Measurements from ENCODE around the gene NR2F6. TPM values are rescaled to one million over a fixed set of nuclear protein-coding genes. Genes with fewer than 3 reads are reported as not detected.

Gene NR2F6
- 1 to 10 TPM in 1 of 3 donors, under 1 TPM in 2; 0.67 to 1.4 (median 0.94) TPM for polyA plus RNA-seq

DNA sequence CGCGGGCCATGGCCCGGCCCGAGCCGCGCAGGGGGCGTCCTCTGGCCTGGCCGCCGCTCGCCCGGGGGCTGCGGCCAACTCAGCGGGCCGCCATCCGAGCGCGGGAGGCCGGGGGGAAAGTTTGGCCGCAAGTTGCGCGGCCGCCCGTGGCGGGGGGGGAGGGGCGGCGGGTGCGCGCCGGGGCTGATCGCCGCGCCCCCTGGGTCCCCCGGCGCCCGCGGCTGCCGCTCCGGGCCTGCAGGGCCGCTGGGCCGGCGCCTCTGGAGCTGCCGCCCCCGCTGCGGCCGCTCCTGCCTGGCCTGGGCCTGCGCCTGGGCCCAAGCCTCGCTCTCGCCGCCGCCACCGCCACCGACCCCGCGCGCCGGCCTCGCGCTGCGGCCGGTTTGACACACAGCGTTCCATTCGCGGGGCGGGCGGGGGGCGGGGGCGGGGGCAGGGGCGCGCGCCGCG, at the start of gene NR2F6:
NR2F6 (minus strand) TSS at position 385 of the 450 bp plus-strand sequence. CDS start 699 bp downstream, outside the sequence.
- Mint-ChIP-seq H3K36me3 (no peaks in the 10 kb centered on the region), H3K4me1 (peaks cover 0 to 10% of the 10 kb centered on the region in 2 donors)

DNA sequence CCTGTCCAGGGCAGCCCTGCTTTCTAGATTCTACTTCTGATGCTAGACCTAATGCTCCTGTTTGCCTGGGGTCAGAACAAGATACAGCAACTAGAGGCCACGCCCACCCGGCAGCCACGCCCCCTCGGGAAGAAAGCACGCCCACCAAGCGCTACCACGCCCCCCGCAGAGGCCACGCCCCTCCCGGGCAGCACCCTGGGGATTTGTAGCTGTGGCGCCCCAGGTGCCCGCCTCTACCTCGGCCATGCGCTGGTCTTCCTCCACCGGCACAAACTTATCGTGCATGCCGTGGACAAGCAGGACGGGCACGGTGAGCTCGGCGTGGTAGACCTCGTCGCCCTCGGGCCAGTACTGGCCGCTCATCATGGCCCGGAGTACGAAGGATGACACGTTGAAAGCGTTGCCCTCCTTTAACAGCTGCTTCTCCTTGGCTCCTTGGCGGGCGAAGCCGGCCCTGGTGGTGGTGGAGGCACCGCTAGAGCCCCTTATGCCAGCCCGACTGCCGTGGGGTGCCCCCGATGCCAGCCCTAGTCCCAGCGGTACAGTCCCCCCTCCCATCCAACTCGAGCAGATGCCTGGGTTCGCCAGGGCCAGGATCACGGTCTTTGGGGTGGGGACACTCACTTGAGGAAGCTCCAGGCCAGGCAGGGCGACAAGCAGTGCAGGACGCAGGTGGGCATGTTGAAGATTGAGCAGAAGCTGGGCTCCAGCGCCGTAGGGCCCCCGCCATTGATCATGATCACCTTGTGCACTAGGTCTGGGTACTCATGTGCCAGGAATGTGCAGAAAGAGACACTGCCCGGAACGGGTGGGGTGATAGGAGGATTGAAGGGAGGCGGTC, 48.6 kb upstream of the NR2F6 start:
- Mint-ChIP-seq H3K27me3 (ENCODE audit: low read depth in 3 of 3) (peaks cover 0 to 2% (median 1%) of the 10 kb centered on the region in 3 donors), H3K9me3 (peaks cover 0 to 2% (median 0%) of the 10 kb centered on the region in 6 donors), H3K27ac (no peak overlapping the region), H3K4me3 (no peak overlapping the region), H3K36me3 (peaks cover 0 to 4% (median 0%) of the 10 kb centered on the region in 3 donors), H3K4me1 (peaks cover 5 to 6% of the 10 kb centered on the region in 2 donors)
- peak; percentile 24 to 31 (median 29) for DNase-seq

More for the DNA sequence above, at the start of gene NR2F6:
- Mint-ChIP-seq H3K27ac (peak within 1 kb of the TSS in 4 of 6 donors; percentile 23 to 71 (median 56)), H3K9me3 (no peaks in the 10 kb centered on the region), H3K4me3 (peak within 1 kb of the TSS; percentile 82 to 90 (median 86)), H3K27me3 (ENCODE audit: low read depth in 3 of 3) (peaks cover 2 to 9% (median 5%) of the 10 kb centered on the region in 3 donors)
- DNase-seq = no peak

DNA sequence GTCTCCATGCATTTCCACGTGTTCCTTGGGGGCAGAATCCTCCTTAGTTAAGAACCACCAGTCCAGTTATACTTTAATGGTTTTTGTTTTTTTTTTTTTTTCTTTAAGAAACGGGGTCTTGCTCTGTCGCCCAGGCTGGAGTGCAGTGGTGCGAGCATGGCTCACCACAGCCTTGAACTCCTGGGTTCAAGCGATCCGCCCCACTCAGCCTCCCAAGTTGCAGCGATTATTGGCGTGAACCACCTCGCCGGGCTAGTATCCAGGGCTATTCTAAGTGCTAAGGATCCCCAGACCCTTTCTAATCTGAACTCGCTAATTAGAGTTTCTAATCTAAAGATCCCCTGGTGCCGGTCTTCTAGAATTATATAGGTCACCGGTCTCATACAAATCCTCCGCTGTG, 47.9 kb upstream of the NR2F6 start:
- H3K4me1 Mint-ChIP-seq = peaks cover 5 to 6% of the 10 kb centered on the region in 2 donors
- peaks cover 0 to 2% (median 0%) of the 10 kb centered on the region in 6 donors for H3K9me3 Mint-ChIP-seq
- H3K27me3 Mint-ChIP-seq (ENCODE audit: low read depth in 3 of 3) = peaks cover 0 to 2% (median 1%) of the 10 kb centered on the region in 3 donors
- H3K36me3 Mint-ChIP-seq = peaks cover 0 to 4% (median 0%) of the 10 kb centered on the region in 3 donors
- DNase-seq = no peak
- H3K27ac Mint-ChIP-seq = no peak overlapping the region
- H3K4me3 Mint-ChIP-seq = no peak overlapping the region

DNA sequence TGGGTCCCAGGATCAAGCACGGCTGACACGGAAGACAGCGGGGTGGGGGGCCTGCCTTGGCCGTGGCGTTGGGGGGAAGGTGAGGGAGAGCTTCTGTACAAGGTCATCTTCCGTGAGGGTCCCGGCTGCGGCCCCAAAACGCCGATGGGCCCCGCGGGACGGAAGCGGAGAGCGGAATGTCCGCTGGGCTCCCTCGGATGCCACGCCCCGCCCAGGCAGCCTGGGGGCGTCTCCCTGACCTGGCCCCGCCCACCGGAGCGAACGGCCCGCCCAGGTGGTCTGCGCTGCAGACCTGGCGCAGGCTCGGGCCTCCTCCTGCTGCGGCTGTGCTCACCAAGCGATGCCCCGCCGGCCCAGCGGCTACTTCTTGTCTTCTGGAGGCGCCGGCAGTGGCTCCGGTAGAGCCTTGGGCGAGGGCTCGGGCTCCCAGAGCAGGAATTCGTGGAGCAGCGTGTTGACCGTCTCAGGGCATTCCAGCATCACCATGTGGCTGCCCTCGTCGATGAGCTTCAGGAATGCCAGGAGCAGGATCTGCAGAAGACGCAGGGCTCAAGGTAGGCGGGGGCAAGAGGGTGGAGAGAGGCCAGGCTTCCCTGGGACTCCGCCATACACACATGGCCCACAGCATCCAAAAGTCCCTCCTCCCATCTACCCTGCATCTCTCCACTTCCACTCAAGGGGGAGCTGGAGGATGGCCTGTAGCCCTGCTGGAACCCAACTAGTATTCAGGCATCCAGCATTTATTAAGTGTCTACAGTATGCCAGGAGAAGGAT, 46.8 kb upstream of the NR2F6 start:
- peak; percentile 73 to 78 (median 76) for DNase-seq
- no peaks in the 10 kb centered on the region for H3K36me3 Mint-ChIP-seq
- peak overlapping the region; percentile 82 to 89 (median 84) for H3K4me3 Mint-ChIP-seq

GRCh38 chr19:17289489-17289888, 43.8 kb upstream of the NR2F6 start:
- H3K36me3 Mint-ChIP-seq = no peaks in the 10 kb centered on the region
- peaks cover 0 to 2% (median 0%) of the 10 kb centered on the region in 6 donors for H3K9me3 Mint-ChIP-seq
- no peak overlapping the region for H3K27ac Mint-ChIP-seq
- no peak overlapping the region for H3K4me3 Mint-ChIP-seq
- peaks cover 1 to 5% (median 3%) of the 10 kb centered on the region in 3 donors for H3K27me3 Mint-ChIP-seq (ENCODE audit: low read depth in 3 of 3)
- H3K4me1 Mint-ChIP-seq = peaks cover 5 to 6% of the 10 kb centered on the region in 2 donors
- DNase-seq = peak; percentile 37 to 39 (median 38)

More for the DNA sequence above, 46.8 kb upstream of the NR2F6 start:
- Mint-ChIP-seq H3K9me3 (peaks cover 0 to 2% (median 0%) of the 10 kb centered on the region in 6 donors), H3K4me1 (peaks cover 5 to 6% of the 10 kb centered on the region in 2 donors), H3K27me3 (ENCODE audit: low read depth in 3 of 3) (peaks cover 1 to 5% (median 3%) of the 10 kb centered on the region in 3 donors), H3K27ac (peak overlapping the region in 3 of 6 donors; percentile 44 to 67 (median 59))

DNA sequence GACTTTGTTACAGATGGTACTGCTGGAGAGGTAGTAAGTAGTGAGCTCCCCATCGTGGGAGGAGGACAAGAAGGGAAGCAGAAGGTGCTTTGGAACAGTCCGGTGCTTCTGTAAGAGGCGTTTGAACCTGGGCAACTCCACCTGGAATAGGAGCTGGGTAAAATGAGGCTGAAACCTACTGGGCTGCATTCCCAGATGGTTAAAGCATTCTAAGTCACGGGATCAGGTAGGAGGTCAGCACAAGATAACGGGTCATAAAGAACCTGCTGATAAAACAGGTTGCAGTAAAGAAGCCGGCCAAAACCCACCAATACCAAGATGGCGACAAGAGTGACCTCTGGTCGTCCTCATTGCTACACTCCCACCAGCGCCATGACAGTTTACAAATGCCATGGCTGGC, 41.0 kb upstream of the NR2F6 start:
- no peak overlapping the region for H3K27ac Mint-ChIP-seq
- no peak overlapping the region for H3K4me3 Mint-ChIP-seq

DNA sequence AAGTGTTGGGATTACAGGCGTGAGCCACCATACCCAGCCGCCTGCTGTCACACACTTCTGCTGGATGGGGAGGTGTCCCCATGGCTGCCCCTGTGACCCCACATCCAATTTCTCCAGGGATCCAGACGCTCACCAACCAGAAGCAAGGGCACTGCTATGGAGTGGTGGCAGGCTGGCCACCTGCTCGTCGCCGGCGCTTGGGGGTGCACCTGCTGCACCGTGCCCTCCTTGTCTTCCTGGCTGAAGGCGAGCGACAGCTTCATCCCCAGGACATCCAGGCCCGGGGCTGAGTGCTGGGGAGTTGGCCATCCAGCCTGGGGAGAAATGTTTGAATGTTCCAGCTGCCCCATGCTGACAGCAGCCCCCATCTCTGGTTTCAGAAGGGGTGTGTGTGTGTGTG, 40.5 kb upstream of the NR2F6 start:
- H3K36me3 Mint-ChIP-seq = no peaks in the 10 kb centered on the region
- no peak overlapping the region for H3K27ac Mint-ChIP-seq
- peaks cover 3 to 10% (median 5%) of the 10 kb centered on the region in 3 donors for H3K27me3 Mint-ChIP-seq (ENCODE audit: low read depth in 3 of 3)
- peaks cover 0 to 7% of the 10 kb centered on the region in 2 donors for H3K4me1 Mint-ChIP-seq
- DNase-seq = no peak
- no peak overlapping the region for H3K4me3 Mint-ChIP-seq
- peaks cover 0 to 2% (median 0%) of the 10 kb centered on the region in 6 donors for H3K9me3 Mint-ChIP-seq

More for the DNA sequence above, 41.0 kb upstream of the NR2F6 start:
- no peak for DNase-seq
- no peaks in the 10 kb centered on the region for H3K36me3 Mint-ChIP-seq
- H3K4me1 Mint-ChIP-seq = peaks cover 0 to 7% of the 10 kb centered on the region in 2 donors
- H3K27me3 Mint-ChIP-seq (ENCODE audit: low read depth in 3 of 3) = peaks cover 3 to 8% (median 3%) of the 10 kb centered on the region in 3 donors
- H3K9me3 Mint-ChIP-seq = peaks cover 0 to 2% (median 0%) of the 10 kb centered on the region in 6 donors

GRCh38 chr19:17285415-17286135, 39.9 kb upstream of the NR2F6 start:
- H3K4me3 Mint-ChIP-seq = no peak overlapping the region

GRCh38 chr19:17283504-17283996, 37.8 kb upstream of the NR2F6 start:
- peaks cover 5 to 9% (median 8%) of the 10 kb centered on the region in 3 donors for H3K27me3 Mint-ChIP-seq (ENCODE audit: low read depth in 3 of 3)
- no peak overlapping the region for H3K4me3 Mint-ChIP-seq
- no peak overlapping the region for H3K27ac Mint-ChIP-seq
- H3K4me1 Mint-ChIP-seq = peaks cover 0 to 8% of the 10 kb centered on the region in 2 donors
- H3K9me3 Mint-ChIP-seq = peaks cover 0 to 1% (median 0%) of the 10 kb centered on the region in 6 donors
- DNase-seq = no peak
- peaks cover 0 to 2% (median 0%) of the 10 kb centered on the region in 3 donors for H3K36me3 Mint-ChIP-seq

More at GRCh38 chr19:17285415-17286135, 39.9 kb upstream of the NR2F6 start:
- H3K27me3 Mint-ChIP-seq (ENCODE audit: low read depth in 3 of 3) = peaks cover 2 to 10% (median 7%) of the 10 kb centered on the region in 3 donors
- H3K4me1 Mint-ChIP-seq = peaks cover 0 to 8% of the 10 kb centered on the region in 2 donors
- H3K9me3 Mint-ChIP-seq = peaks cover 0 to 2% (median 0%) of the 10 kb centered on the region in 6 donors
- no peak overlapping the region for H3K27ac Mint-ChIP-seq
- DNase-seq = no peak
- H3K36me3 Mint-ChIP-seq = no peaks in the 10 kb centered on the region

DNA sequence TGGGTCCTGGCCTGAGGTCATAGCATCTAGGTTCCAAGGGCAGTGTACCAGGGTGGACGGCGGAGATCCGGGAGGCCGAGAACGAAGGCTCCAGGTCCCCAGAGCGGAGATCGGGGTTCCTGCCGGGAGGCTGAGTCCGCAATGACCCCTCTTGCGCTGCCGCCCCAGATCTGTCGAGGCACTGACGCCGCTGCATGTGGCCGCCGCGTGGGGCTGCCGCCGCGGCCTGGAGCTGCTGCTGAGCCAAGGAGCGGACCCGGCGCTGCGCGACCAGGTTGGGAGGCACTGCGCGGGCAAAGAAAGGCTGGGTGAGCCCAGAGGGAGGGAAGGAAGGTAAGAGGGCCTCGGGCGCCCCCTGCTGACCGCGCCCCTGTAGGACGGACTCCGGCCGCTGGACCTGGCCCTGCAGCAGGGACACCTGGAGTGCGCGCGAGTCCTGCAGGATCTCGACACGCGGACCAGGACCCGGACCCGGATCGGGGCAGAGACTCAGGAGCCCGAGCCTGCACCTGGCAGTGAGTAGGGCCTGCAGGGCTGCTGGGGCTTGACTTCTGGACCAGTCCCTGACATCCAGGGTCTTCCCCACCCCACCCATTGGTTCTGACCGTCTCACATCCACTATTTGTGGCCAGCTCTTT, 36.9 kb upstream of the NR2F6 start:
- peak; percentile 70 to 76 (median 75) for DNase-seq
- H3K4me1 Mint-ChIP-seq = peaks cover 0 to 8% of the 10 kb centered on the region in 2 donors
- peak overlapping the region; percentile 47 to 71 (median 63) for H3K4me3 Mint-ChIP-seq
- H3K27me3 Mint-ChIP-seq (ENCODE audit: low read depth in 3 of 3) = peaks cover 5 to 6% (median 5%) of the 10 kb centered on the region in 3 donors
- H3K36me3 Mint-ChIP-seq = peaks cover 0 to 2% (median 0%) of the 10 kb centered on the region in 3 donors
- H3K9me3 Mint-ChIP-seq = peaks cover 0 to 1% (median 0%) of the 10 kb centered on the region in 6 donors
- H3K27ac Mint-ChIP-seq = no peak overlapping the region

GRCh38 chr19:17281391-17282304, 35.9 kb upstream of the NR2F6 start, which contains the start of gene ANKLE1:
Gene ANKLE1 (plus strand): TSS chr19:17281901. CDS start chr19:17281921, 20 bp downstream.
- peak within 1 kb of the TSS; percentile 47 to 71 (median 63) for H3K4me3 Mint-ChIP-seq
- DNase-seq = no peak
- no peak within 1 kb of the TSS for H3K27ac Mint-ChIP-seq
- H3K27me3 Mint-ChIP-seq (ENCODE audit: low read depth in 3 of 3) = peaks cover 5 to 6% (median 5%) of the 10 kb centered on the region in 3 donors
- H3K4me1 Mint-ChIP-seq = peaks cover 0 to 8% of the 10 kb centered on the region in 2 donors
- H3K36me3 Mint-ChIP-seq = peaks cover 2 to 9% (median 5%) of the 10 kb centered on the region in 3 donors
- H3K9me3 Mint-ChIP-seq = peaks cover 0 to 1% (median 0%) of the 10 kb centered on the region in 6 donors

Measured in immature natural killer cell (primary cell).